HG03571 (cell line): Measurements from ENCODE around the gene DMAC2.
"Not testable (repeated sequence)": the region's sequence is repeated elsewhere in the genome, so short reads cannot be mapped to it uniquely, and the experiment has no call there.

Source experiments
- ATAC-seq: cut with Tn5 transposase; IDR thresholded peaks from one replicate; pipeline ENCODE4 v1.9.1; 2021; ENCODE audit not compliant: unreplicated experiment

DMAC2 gene

DNA sequence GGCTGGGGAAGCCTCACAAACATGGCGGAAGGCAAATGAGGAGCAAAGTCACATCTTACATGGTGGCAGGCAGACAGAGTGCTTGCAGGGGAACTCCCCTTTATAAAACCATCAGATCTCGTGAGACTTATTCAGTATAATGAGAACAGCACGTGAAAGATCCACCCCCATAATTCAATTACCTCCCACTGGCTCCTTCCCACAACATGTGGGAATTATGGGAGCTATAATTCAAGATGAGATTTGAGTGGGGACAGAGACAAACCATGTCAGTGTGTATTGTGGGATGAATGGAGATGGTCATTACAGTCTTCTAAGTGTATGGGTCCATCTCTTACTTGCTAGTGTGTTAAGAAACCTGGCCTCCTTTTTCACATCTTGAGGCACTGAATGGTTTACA lies 37.7 kb downstream of the DMAC2 start:
- ATAC-seq = no peak

DNA sequence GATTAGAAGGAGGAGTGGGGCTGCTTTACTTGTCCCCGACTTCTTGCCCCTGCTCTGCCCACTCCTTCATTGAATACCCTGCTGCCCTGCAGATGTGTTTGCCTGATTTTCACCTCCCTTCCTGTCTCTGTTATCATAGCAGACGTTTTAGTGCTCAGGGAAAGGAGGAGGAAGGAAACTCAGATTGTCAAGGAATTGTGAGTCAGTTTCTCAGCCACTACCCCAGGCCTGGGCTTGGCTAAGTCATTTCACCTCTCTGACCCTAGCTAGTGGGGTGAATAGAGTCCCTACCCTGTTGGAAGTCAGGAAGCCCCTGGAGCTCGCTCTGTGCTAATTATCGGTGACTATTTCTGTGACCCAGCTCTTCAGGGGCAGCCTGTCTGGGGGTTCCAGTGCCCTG lies 38.2 kb downstream of the DMAC2 start:
- no peak for ATAC-seq

DNA sequence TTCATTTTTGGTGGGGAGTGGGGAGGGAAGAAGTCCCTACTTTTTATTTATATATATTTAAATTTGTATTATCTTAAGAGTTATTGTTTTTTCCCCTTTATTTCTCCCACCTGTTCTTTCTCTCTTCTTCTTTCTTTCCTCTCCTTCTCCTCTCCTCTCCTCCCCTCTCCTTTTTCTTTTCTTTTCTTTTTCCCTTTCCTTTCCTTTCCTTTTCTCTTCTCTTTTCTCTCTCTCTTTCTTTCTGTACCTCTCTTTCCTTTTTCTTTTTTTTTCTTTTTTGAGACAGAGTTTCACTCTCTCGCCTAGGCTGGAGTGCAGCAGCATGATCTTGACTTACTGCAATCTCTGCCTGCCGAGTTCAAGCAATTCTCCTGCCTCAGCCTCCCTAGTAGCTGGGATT lies 40.2 kb downstream of the DMAC2 start:
- no peak for ATAC-seq

DNA sequence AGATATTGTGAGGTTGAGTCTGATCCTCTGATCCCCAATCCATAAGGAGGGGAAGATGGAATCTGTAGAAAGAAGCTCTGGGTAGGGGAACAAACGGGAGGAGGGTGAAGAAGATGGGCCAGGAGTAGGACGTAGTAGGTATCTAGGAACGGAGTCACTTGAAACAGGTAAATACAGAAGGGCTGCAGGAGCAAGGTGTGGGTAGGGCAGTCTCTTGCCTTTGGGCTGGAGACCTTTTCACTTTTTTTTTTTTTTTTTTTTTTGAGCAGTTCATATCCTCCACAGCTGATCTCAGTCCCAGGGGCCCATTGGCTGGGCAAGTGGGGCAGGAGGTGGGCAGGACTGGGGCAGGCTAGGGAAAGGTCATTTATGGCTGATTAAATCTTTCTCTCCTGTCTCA lies 40.6 kb downstream of the DMAC2 start:
- ATAC-seq = no peak

DNA sequence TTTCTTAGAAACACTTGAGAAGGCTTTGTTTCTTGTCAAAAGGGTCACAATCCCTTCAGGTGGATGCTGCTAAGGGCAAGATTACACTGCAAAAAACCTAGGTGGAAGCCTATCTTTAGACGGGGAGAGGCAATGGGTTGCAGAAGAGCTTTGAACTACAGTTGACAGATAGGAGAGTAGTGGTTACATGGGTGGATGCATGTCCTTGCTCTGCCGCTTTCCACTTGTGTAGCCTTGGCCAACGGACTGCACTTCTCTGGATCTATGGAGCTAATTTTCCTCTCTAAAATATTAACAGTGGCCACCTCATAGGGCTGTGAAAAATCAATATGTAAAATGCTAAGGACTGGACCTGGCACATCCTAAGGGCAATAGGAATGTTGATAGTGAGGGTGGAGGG lies 41.1 kb downstream of the DMAC2 start:
- no peak for ATAC-seq

DNA sequence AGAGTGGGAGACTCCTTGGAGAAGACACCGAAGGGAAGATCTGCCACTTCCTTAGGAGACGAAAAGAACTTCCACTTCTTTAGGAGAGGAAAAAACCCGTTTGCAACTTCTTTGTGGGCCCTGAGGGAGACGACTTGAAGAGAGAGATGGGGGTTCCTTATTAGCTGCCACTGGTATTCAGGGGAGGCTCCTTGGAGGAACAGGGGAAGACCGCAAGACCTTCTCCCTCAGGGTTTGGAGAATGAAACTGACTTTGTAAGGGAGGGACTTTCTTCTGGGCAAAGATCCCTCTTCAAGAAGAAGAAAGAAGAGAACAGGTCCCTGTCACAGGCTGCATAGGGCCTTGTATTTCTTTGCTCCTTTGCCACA lies 41.7 kb downstream of the DMAC2 start:
- ATAC-seq = no peak

DNA sequence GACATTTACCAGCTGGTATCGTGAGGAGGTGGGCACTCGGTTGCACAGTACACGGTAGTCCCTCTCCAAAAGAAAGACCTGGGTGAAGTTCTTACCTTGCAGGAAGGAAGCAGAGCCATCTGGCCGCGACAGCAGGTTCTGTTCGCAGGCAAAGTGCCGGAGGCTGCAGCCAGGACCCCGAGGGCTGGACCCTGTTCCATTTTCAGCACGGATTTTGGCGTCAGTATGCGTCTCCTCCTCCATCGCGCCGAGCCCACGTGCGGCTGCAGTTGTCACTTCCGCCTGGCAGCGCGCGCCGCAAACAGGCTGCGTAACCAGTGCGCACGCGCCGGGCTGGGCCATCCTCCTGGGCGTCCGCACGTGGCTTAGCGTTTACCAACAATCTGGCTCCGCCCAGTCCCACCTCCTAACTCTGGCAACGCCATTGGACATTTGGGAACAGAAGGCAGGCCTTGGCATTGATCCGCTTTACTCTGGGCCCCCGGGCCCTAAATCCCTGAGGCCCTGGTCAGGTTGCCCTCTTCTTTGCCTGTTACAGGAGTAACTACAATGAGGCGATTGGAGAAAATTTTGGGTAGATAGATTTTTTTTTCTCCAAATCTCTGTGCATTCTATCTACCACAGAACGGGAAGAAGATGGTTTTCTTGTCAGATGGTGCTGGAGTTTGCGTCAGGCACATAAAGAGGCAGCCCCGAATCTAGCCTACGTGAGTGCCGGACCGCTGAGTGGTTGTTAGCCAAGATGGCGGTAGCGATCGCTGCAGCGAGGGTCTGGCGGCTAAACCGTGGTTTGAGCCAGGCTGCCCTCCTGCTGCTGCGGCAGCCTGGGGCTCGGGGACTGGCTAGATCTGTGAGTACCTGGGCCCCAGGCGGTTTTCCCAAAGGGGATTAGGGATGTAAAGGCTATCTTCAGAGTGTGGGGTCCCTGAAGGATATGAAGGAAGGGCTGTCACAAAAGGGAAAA lies 42.3 kb downstream of the DMAC2 start, which contains the start of the genes BCKDHA and EXOSC5:
TSS of gene BCKDHA (plus strand) at position 733 of the 964 bp plus-strand sequence. CDS start at position 743, 10 bp downstream.
TSS of gene EXOSC5 (minus strand) at position 274 of the 964 bp plus-strand sequence. CDS start at position 243, 31 bp downstream.
- peak; percentile 82 for ATAC-seq

DNA sequence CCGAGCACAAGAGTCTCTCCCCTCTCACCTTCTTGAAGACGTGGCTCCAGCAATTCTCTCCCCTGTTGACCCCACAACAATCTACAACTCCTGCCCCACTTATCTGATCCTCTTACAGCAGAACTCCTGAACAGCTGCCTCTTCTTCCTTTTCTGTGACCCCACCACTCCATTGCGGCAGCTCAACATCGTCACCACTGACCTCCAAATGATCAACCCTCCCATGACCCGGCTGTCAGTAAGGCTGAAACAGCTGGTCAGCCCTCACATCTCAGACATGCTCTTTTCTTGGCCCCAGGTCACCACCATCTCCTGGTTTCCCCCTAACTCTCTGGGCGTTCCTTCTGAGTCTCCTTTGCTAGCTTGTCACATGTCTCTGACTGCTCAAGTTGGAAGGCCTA lies 44.4 kb downstream of the DMAC2 start:
- no peak for ATAC-seq

DNA sequence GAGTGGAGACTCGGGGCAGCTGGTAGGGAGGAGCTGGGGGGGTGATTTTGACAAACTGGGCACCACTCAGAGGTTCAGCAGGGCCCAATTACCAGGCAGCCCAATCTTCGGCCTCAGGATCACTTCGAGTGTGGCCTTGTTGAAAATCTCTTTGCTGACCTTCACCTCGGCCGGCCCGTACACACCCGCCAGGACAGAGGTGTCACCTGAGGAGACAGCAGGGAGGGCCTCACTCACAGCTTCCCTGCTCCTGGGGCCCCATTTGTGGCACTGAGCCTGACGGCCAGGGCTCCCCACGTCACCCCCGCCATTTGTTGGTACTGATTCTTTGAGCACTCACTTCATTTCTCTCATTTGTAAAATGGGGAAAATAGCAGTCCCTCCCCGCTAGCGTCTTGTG lies 46.9 kb downstream of the DMAC2 start:
- no peak for ATAC-seq

DNA sequence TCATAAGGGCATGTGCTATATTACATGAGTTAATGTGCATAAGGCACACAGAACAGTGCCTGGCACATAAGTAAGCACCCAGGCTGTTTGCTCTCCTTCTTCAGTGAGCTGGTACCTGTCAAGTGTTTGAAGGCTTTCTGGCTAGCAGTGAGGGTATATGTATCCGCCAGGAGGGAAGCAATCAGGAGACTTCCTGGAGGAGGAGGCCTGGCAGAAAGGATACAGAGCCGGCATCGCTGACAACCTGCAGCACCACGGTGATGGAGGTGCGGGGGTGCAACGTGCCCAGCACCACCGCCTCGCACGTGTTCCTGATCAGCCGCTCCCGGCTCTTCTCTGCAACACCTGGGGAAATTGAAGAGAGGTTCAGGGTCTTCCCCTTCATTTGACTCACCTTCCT lies 48.1 kb downstream of the DMAC2 start:
- no peak for ATAC-seq

DNA sequence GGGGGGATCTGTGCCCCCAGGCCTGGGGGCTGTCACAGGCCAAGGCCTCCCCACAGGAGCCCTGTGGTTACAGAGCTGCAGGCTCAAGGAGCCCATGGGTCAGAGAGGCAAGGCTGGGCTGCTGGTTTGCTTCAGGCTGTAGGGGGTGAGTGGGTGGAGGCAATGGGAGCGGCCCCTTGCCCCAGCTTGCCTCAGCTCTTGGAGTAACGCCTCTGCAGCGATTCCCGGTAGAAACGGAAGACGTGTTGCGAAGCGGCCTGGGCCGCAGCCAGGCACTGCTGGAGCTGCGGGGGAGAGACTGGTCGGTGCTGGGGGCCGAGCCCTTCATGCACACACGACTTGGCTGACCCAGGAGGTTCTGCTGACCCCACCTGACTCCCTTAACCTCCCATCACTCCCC lies 53.3 kb downstream of the DMAC2 start:
- ATAC-seq = no peak

DNA sequence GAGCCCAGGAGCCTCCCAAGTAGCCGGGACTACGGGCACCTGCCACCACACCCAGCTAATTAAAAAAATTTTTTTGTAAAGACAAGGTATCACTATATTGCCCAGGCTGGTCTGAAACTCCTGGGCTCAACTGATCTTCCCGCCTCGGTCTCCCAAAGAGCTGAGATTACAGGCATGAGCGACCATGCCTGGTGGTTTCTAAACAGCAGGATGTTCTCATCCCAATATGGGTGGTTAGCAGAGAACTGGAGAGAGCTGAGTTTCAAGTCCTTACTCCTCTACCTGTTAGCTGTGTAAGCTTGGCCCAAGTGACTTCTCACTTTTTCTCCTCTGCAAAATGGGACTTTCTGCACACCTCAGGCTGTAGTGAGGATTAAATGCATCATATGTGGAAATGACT lies 55.4 kb downstream of the DMAC2 start:
- ATAC-seq = no peak

DNA sequence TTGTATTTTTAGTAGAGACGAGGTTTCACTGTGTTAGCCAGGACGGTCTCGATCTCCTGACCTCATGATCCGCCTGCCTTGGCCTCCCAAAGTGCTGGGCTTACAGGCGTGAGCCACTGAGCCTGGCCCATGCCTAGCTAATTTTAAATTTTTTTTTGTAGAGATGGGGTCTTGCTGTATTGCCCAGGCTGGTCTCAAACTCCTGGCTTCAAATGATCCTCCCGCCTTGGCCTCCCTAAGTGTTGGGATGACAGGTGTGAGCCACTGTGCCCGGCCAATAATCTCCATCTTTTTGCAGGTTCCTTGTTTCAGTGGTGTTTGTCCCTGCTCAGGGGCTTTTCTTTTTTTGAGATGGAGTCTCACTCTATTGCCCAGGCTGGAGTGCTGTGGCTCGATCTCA lies 58.2 kb downstream of the DMAC2 start:
- ATAC-seq = not testable (repeated sequence)
